ENCODE results near the gene SPPL2B.
A peak's percentile ranks its signal among the peaks of the same experiment; 100 is the strongest.
"Not testable (repeated sequence)": the region's sequence is repeated elsewhere in the genome, so short reads cannot be mapped to it uniquely, and the experiment has no call there.

Gene SPPL2B

GRCh38 chr19:2328401-2329148 lies at the start of gene SPPL2B, which contains the start of gene LSM7:
TSS of gene SPPL2B (plus strand) at chr19:2328684. CDS start at chr19:2328710, 26 bp downstream.
TSS of gene LSM7 (minus strand) at chr19:2328586. CDS start at chr19:2328566, 20 bp downstream.
- H3K27ac ChIP-seq, result peak within 1 kb of the TSS; percentile 84
- TF ChIP-seq, protein P1, sequence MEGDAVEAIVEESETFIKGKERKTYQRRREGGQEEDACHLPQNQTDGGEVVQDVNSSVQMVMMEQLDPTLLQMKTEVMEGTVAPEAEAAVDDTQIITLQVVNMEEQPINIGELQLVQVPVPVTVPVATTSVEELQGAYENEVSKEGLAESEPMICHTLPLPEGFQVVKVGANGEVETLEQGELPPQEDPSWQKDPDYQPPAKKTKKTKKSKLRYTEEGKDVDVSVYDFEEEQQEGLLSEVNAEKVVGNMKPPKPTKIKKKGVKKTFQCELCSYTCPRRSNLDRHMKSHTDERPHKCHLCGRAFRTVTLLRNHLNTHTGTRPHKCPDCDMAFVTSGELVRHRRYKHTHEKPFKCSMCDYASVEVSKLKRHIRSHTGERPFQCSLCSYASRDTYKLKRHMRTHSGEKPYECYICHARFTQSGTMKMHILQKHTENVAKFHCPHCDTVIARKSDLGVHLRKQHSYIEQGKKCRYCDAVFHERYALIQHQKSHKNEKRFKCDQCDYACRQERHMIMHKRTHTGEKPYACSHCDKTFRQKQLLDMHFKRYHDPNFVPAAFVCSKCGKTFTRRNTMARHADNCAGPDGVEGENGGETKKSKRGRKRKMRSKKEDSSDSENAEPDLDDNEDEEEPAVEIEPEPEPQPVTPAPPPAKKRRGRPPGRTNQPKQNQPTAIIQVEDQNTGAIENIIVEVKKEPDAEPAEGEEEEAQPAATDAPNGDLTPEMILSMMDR (conservative IDR thresholded peaks at IDR 0.05), result no peak

- H3K27ac ChIP-seq, result no peak overlapping the region
- TF ChIP-seq, protein P1 (conservative IDR thresholded peaks at IDR 0.05), result no peak
These were observed 47.7 kb upstream of the SPPL2B start for GRCh38 chr19:2280633-2281264.

GRCh38 chr19:2281265-2282061 lies 47.0 kb upstream of the SPPL2B start:
- not testable (repeated sequence) for H3K27ac ChIP-seq

DNA sequence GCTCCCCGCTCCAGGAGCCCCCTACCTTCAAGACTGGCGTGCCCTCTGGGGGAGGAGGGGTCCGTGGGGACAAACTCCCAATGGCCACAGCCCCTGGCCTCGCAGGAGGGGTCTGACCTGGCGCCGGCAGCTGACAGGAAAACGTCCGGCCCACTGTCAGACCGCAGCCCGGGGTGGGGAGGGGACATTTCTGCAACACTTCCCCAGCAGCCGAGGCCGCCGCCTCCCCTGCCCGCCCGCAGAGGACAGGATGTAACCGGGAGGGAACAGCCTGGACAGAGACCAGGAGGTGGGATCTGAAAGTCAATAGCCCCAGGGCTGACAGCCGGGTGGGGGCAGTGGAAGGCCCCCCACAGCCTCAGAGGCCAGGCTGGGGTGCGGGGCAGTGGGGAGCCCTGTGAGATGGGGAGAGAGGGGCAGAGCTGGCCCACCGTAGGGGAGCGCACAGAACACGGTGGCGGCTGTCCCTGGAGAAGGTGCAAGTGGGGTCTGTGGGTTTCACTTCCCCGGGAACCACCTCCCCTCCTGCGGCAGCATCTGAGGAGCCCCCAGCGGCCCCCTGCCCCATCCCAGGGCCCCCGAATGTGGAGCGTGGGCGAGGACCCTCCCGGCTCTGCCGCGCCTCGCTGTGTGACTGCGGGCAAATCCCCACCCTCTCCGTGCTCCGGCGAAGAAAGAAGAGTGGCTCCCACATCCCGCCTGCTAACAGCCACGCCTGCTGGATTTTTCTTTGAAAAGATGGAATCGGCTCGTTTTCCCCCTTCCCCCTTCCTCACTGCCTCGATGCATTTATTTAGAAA lies 46.2 kb upstream of the SPPL2B start, which contains the start of gene PEAK3:
Gene PEAK3 (minus strand): TSS at position 114 of the 800 bp plus-strand sequence. CDS start 1,244 bp downstream, outside the sequence.
- H3K27ac ChIP-seq, result no peak within 1 kb of the TSS
- TF ChIP-seq, protein P1 (conservative IDR thresholded peaks at IDR 0.05), result no peak

- H3K27ac ChIP-seq, result no peak overlapping the region
- TF ChIP-seq, protein P1 (conservative IDR thresholded peaks at IDR 0.05), result no peak
These were observed 45.6 kb upstream of the SPPL2B start for GRCh38 chr19:2282862-2283237.

DNA sequence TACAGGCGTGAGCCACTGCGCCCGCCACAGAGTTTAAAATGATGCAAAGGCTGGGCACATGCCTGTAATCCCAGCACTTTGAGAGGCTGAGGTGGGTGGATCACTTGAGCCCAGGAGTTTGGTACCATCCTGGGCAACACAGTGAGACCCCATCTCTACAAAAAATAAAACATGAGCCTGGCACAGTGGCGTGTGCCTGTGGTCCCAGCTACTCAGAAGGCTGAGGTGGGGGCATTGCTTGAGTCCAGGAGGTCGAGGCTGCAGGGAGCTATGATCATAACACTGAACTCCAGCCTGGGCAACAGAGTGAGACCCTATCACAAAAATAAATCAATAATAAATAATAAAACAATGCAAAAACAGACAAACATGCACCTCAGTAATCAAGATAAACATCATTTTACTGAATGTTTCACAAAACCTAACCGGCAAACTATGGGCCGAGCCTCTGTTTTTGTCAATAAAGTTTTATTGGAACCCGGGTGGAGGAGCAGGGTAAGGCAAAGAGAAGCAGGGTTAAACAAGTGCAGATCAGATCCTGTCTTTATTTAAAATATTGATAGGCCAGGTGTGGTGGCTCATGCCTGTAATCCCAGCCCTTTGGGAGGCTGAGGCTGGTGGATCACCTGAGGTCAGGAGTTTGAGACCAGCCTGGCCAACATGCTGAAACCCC lies 44.5 kb upstream of the SPPL2B start:
- TF ChIP-seq, protein P1 (conservative IDR thresholded peaks at IDR 0.05), result no peak
- H3K27ac ChIP-seq, result no peak overlapping the region

Measured in VCaP (cell line).